Sigmoid colon (tissue), 4 donors: Measurements from ENCODE around the gene DPP6.
"Not testable (repeated sequence)": the region's sequence is repeated elsewhere in the genome, so short reads cannot be mapped to it uniquely, and the experiment has no call there.

Experiments used
- POLR2A ChIP-seq, 2 donors: fragments of 450-650 bp; IDR thresholded peaks; one replicate each; pipeline ENCODE4 v1.6.1; 2016; ENCODE audit warnings: antibody characterized with exemption in 2 of 2, mild to moderate bottlenecking in 2 of 2, moderate library complexity in 2 of 2
- POLR2AphosphoS5 ChIP-seq, 4 donors: sonication (generic); formaldehyde crosslinking; IDR thresholded peaks; one replicate each; pipeline ENCODE4 v1.6.1; 2017; ENCODE audit warnings: antibody characterized with exemption in 4 of 4
- TF ChIP-seq, protein P1 (sequence below), 4 experiments: fragments of 450-650 bp in 3 of 4; fragments of 200-600 bp in 1 of 4; IDR thresholded peaks; one replicate each; pipeline ENCODE4 v1.5.1; 2016 to 2019; ENCODE audit warnings: antibody characterized with exemption in 4 of 4, mild to moderate bottlenecking in 3 of 4, moderate library complexity in 2 of 4

DNA sequence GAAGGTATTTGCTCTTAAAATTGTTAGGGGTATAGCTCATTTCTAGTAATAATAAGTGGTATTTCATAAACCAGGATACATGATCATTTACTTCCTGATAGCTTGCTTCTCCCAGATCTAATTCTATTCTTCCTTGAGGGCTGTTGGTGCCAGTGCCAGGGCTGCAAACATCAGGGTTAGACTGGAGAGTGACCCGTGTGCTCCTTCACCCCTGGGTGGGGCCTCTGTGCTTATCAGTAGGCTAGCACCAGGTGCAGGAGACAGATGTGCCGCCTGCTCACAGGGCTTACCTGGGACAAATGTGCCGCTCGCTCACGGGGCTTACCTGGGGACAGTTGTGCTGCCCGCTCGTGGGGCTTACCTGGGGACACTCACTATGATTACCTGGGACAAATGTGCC is 71.2 kb downstream of the DPP6 start:
- TF ChIP-seq, protein P1, sequence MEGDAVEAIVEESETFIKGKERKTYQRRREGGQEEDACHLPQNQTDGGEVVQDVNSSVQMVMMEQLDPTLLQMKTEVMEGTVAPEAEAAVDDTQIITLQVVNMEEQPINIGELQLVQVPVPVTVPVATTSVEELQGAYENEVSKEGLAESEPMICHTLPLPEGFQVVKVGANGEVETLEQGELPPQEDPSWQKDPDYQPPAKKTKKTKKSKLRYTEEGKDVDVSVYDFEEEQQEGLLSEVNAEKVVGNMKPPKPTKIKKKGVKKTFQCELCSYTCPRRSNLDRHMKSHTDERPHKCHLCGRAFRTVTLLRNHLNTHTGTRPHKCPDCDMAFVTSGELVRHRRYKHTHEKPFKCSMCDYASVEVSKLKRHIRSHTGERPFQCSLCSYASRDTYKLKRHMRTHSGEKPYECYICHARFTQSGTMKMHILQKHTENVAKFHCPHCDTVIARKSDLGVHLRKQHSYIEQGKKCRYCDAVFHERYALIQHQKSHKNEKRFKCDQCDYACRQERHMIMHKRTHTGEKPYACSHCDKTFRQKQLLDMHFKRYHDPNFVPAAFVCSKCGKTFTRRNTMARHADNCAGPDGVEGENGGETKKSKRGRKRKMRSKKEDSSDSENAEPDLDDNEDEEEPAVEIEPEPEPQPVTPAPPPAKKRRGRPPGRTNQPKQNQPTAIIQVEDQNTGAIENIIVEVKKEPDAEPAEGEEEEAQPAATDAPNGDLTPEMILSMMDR (IDR thresholded peaks at IDR 0.05), result not testable (repeated sequence)
- not testable (repeated sequence) for TF ChIP-seq POLR2AphosphoS5, POLR2A (IDR thresholded peaks at IDR 0.05)
